ENCODE measurements around the gene MOGAT1. TPM values are rescaled to one million over a fixed set of nuclear protein-coding genes. Genes with fewer than 3 reads are reported as not detected.
A peak's percentile ranks its signal among the peaks of the same experiment; 100 is the strongest.

MOGAT1 gene
- total and polyA plus RNA-seq, 9 of the 15 experiments (the other 6 are each of a cell fraction or from before 2014, with no cell fraction given), result not detected

- TF ChIP-seq ID3 (CRISPR knock-in tag; IDR thresholded peaks at IDR 0.05) (no peak), ID3 (tag; IDR thresholded peaks at IDR 0.05) (no peak), BDP1 (IDR thresholded peaks at IDR 0.05; ENCODE audit: insufficient read depth, insufficient read length) (no peak), ETS1 (conservative IDR thresholded peaks at IDR 0.05; ENCODE audit: control insufficient read depth, low read depth, low read length) (no peak), ZNF384 (IDR thresholded peaks at IDR 0.05; ENCODE audit: low read depth, low read length) (no peak), STAT5B (CRISPR knock-in tag; IDR thresholded peaks at IDR 0.05) (no peak), PYGO2 (tag; IDR thresholded peaks at IDR 0.05) (no peak), CC2D1A (IDR thresholded peaks at IDR 0.05) (peak; percentile 60; the same call in 1 of the 2 replicates), SIN3A (IDR thresholded peaks at IDR 0.05; ENCODE audit: borderline replicate concordance in 2 of 2, control insufficient read depth in 1 of 2, low read depth in 2 of 2, low read length in 2 of 2) (no peak), MYC (IDR thresholded peaks at IDR 0.05; ENCODE audit: low read depth, low read length) (no peak), MYC (CRISPR knock-in tag; IDR thresholded peaks at IDR 0.05; ENCODE audit: borderline replicate concordance, low read depth) (no peak), BMI1 (IDR thresholded peaks at IDR 0.05; ENCODE audit: low read length) (no peak), RAD51 (IDR thresholded peaks at IDR 0.05; ENCODE audit: borderline replicate concordance, low read depth) (no peak), ZHX1 (conservative IDR thresholded peaks at IDR 0.05; ENCODE audit: low read length) (no peak), TRIM25 (IDR thresholded peaks at IDR 0.05; ENCODE audit: borderline replicate concordance) (no peak), MAFK (IDR thresholded peaks at IDR 0.05; ENCODE audit: low read length) (peak; percentile 51; the same call in 1 of the 2 replicates), SMARCA4 (IDR thresholded peaks at IDR 0.05) (no peak), SUPT5H (IDR thresholded peaks at IDR 0.05) (no peak), ZNF449 (CRISPR knock-in tag; IDR thresholded peaks at IDR 0.05) (no peak), ETV5 (CRISPR knock-in tag; IDR thresholded peaks at IDR 0.05; ENCODE audit: low read depth) (no peak)
These were observed 67.4 kb downstream of the MOGAT1 start (continued) for GRCh38 chr2:222738809-222739208.
